OCI-LY7 (cell line): ENCODE measurements around the gene ELF2. TPM values are rescaled to one million over a fixed set of nuclear protein-coding genes. Genes with fewer than 3 reads are reported as not detected.

ENCODE experiments used
- BruUV-seq: library from RNA; stranded (reverse); fragments of 400-500 nt; replicated peaks from 2 replicates; lab custom pipeline; 2021; lab: Mats Ljungman, UMichigan
- CTCF ChIA-PET: fragments of 300-600 bp; sonication (Branson Sonifier 250); formaldehyde crosslinking; loops from one replicate; lab custom pipeline; 2022; ENCODE audit warnings: antibody characterized with exemption; ENCODE audit not compliant: unreplicated experiment; lab: Charles Lee
- POLR2A ChIA-PET: fragments of 300-600 bp; sonication (Branson Sonifier 250); formaldehyde crosslinking; loops from one replicate; lab custom pipeline; 2022; ENCODE audit warnings: antibody characterized with exemption; lab: Charles Lee
- DNase-seq: peaks from one replicate; pipeline ENCODE4 v3.0.0-alpha.2; 2015; ENCODE audit warnings: low spot score
- H2AFZ ChIP-seq: fragments of 200-600 bp; sonication (generic), shearing (Covaris generic); 2 replicates; pipeline ENCODE4 v1.6.1; 2014; ENCODE audit warnings: mild to moderate bottlenecking, antibody characterized with exemption, low read length, moderate library complexity
- H3K27ac ChIP-seq: fragments of 200-600 bp; sonication (generic); 2 replicates; pipeline ENCODE4 v1.5.1; 2014; ENCODE audit warnings: mixed run types, low read depth, mild to moderate bottlenecking, moderate library complexity, low read length, inconsistent platforms; ENCODE audit not compliant: poor library complexity, severe bottlenecking
- H3K36me3 ChIP-seq: fragments of 200-600 bp; sonication (generic); 2 replicates; pipeline ENCODE4 v1.6.1; 2014; ENCODE audit warnings: mild to moderate bottlenecking, antibody characterized with exemption, low read length, moderate library complexity, mixed read lengths; ENCODE audit not compliant: insufficient read depth
- H3K4me1 ChIP-seq: fragments of 200-600 bp; sonication (generic); 2 replicates; pipeline ENCODE4 v1.5.1; 2014; ENCODE audit warnings: mild to moderate bottlenecking, low read length; ENCODE audit not compliant: insufficient read depth, poor library complexity, severe bottlenecking
- H3K4me2 ChIP-seq: fragments of 200-600 bp; sonication (generic); 2 replicates; pipeline ENCODE4 v1.6.1; 2014; ENCODE audit warnings: mild to moderate bottlenecking, low read length
- H3K4me3 ChIP-seq: fragments of 200-600 bp; sonication (generic); 2 replicates; pipeline ENCODE4 v1.5.1; 2014; ENCODE audit warnings: mild to moderate bottlenecking, low read depth, low read length; ENCODE audit not compliant: poor library complexity, severe bottlenecking
- H3K79me2 ChIP-seq: fragments of 200-600 bp; sonication (generic); 2 replicates; pipeline ENCODE4 v1.6.1; 2016; ENCODE audit warnings: low read depth, mild to moderate bottlenecking, low read length, moderate library complexity, mixed read lengths; ENCODE audit not compliant: insufficient read depth
- H3K9me2 ChIP-seq: fragments of 200-600 bp; sonication (generic); 2 replicates; pipeline ENCODE4 v1.6.1; 2016; ENCODE audit warnings: mild to moderate bottlenecking, low read length, mixed read lengths; ENCODE audit not compliant: insufficient read depth
- H3K9me3 ChIP-seq: fragments of 200-600 bp; sonication (generic); 2 replicates; pipeline ENCODE4 v1.6.1; 2014; ENCODE audit warnings: mild to moderate bottlenecking, mixed run types, low read length, mixed read lengths
- H4K20me1 ChIP-seq: fragments of 200-600 bp; sonication (generic); 2 replicates; pipeline ENCODE4 v1.6.1; 2014; ENCODE audit warnings: mild to moderate bottlenecking, antibody characterized with exemption, low read length, moderate library complexity, mixed read lengths; ENCODE audit not compliant: insufficient read depth
- EZH2phosphoT487 ChIP-seq: fragments of 200-600 bp; sonication (generic); IDR thresholded peaks from 2 replicates; pipeline ENCODE4 v1.6.1; 2018; ENCODE audit warnings: low read depth, borderline replicate concordance, mild to moderate bottlenecking, mixed run types, antibody characterized with exemption, low read length, moderate library complexity, mixed read lengths
- intact Hi-C: fragments of 100-400 bp; cut with micrococcal nuclease; formaldehyde crosslinking; loops from one replicate; pipeline ENCODE4 v1.10.0; 2022; ENCODE audit not compliant: unreplicated experiment
- total RNA-seq, 2 experiments: library from RNA; depleted of rRNA in 1 of 2; stranded (reverse); fragments of >200 nt in 1 of 2; shearing (Covaris generic) in 1 of 2; gene quantifications; 2 replicates each; pipeline ENCODE4 v1.2.3, GENCODE V29; 2014 to 2022
- TF ChIP-seq, protein P1 (sequence below): fragments of 200-600 bp; sonication (generic); conservative IDR thresholded peaks from 2 replicates; pipeline ENCODE4 v1.5.1; 2014; ENCODE audit warnings: mild to moderate bottlenecking, antibody characterized with exemption, low read length, moderate library complexity, mixed read lengths

ELF2 gene
- total RNA-seq, 2 experiments from 2014 or later, result 49.6 to 57.0 TPM

- CTCF ChIA-PET, result interaction anchor here (1.3 to 1.6 kb wide), 2 partner anchors 13 to 141 kb away, joined by 4 to 5 read pairs; no protein-coding TSS in a partner anchor
- H3K27ac ChIP-seq, result no peak overlapping the region
These were observed 22.5 kb downstream of the ELF2 start for GRCh38 chr4:139154538-139154937.

DNA sequence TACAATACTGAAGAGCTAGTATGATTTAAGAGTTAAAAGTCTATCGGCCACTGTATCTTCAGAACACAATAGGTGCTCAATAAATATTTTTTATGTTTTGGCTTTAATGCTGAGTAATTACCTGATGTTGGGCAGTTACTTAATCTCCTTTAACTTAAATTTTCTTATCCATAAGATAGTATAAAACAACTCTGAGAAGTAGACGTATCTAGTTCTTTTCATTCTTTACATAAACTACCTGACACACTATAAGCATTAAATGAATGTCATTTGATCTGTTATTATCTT, 22.9 kb downstream of the ELF2 start:
- no TSS peak for BruUV-seq
- Histone ChIP-seq H3K9me3 (no peaks in the 10 kb centered on the region), H2AFZ (no peak overlapping the region), H3K36me3 (no peaks in the 10 kb centered on the region), H4K20me1 (no peaks in the 10 kb centered on the region), H3K4me1 (no peaks in the 10 kb centered on the region), H3K4me3 (no peak overlapping the region), H3K79me2 (peaks cover 16% of the 10 kb centered on the region; the same call in 1 of the 2 replicates), H3K9me2 (no peaks in the 10 kb centered on the region), H3K4me2 (no peak overlapping the region), H3K27ac (no peak overlapping the region)
- TF ChIP-seq, protein P1, sequence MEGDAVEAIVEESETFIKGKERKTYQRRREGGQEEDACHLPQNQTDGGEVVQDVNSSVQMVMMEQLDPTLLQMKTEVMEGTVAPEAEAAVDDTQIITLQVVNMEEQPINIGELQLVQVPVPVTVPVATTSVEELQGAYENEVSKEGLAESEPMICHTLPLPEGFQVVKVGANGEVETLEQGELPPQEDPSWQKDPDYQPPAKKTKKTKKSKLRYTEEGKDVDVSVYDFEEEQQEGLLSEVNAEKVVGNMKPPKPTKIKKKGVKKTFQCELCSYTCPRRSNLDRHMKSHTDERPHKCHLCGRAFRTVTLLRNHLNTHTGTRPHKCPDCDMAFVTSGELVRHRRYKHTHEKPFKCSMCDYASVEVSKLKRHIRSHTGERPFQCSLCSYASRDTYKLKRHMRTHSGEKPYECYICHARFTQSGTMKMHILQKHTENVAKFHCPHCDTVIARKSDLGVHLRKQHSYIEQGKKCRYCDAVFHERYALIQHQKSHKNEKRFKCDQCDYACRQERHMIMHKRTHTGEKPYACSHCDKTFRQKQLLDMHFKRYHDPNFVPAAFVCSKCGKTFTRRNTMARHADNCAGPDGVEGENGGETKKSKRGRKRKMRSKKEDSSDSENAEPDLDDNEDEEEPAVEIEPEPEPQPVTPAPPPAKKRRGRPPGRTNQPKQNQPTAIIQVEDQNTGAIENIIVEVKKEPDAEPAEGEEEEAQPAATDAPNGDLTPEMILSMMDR, result no peak
- no peak for TF ChIP-seq EZH2phosphoT487
- ChIA-PET POLR2A (interaction anchor here (0.6 to 1.9 kb wide), 11 partner anchors 9 to 350 kb away, joined by 3 to 7 read pairs (median 3); no protein-coding TSS in a partner anchor), CTCF (interaction anchor here (1.3 to 1.6 kb wide), 2 partner anchors 14 to 142 kb away, joined by 4 to 5 read pairs; no protein-coding TSS in a partner anchor)
- DNase-seq, result no peak
- intact Hi-C loops, result no loop called here

More at GRCh38 chr4:139154538-139154937, 22.5 kb downstream of the ELF2 start:
- Histone ChIP-seq H3K79me2 (peaks cover 16% of the 10 kb centered on the region; the same call in 1 of the 2 replicates), H3K9me2 (no peaks in the 10 kb centered on the region), H3K4me1 (no peaks in the 10 kb centered on the region), H2AFZ (no peak overlapping the region), H3K4me3 (no peak overlapping the region), H3K4me2 (no peak overlapping the region), H4K20me1 (no peaks in the 10 kb centered on the region), H3K36me3 (no peaks in the 10 kb centered on the region), H3K9me3 (no peaks in the 10 kb centered on the region)
- intact Hi-C loops, result no loop called here
- BruUV-seq, result no TSS peak
- TF ChIP-seq, protein P1, result no peak
- no peak for TF ChIP-seq EZH2phosphoT487
- no peak for DNase-seq
- POLR2A ChIA-PET, result interaction anchor here (0.6 to 1.9 kb wide), 15 partner anchors 10 to 350 kb away, joined by 3 to 8 read pairs (median 3); no protein-coding TSS in a partner anchor

GRCh38 chr4:139153411-139154133, 23.4 kb downstream of the ELF2 start:
- ChIA-PET POLR2A (interaction anchor here (0.6 to 1.9 kb wide), 10 partner anchors 9 to 351 kb away, joined by 3 to 7 read pairs (median 4); no protein-coding TSS in a partner anchor), CTCF (interaction anchor here (1.3 to 1.6 kb wide), 2 partner anchors 14 to 142 kb away, joined by 4 to 5 read pairs; no protein-coding TSS in a partner anchor)
- no peaks in the 10 kb centered on the region for H3K4me1 ChIP-seq
- no peaks in the 10 kb centered on the region for H3K9me3 ChIP-seq
- no TSS peak for BruUV-seq
- H3K79me2 ChIP-seq, result peaks cover 16% of the 10 kb centered on the region; the same call in 1 of the 2 replicates
- no peak overlapping the region for H2AFZ ChIP-seq
- intact Hi-C loops, result no loop called here
- H3K27ac ChIP-seq, result no peak overlapping the region
- TF ChIP-seq, protein P1, result no peak
- no peaks in the 10 kb centered on the region for H3K36me3 ChIP-seq
- no peaks in the 10 kb centered on the region for H3K9me2 ChIP-seq
- DNase-seq, result no peak
- no peak overlapping the region for H3K4me2 ChIP-seq
- H4K20me1 ChIP-seq, result no peaks in the 10 kb centered on the region
- H3K4me3 ChIP-seq, result no peak overlapping the region
